ENCODE measurements around the gene STAT5A. TPM values are rescaled to one million over a fixed set of nuclear protein-coding genes. Genes with fewer than 3 reads are reported as not detected.

Gene STAT5A
- total and polyA plus RNA-seq, 12 donors, result 8.2 to 28.5 (median 15.3) TPM

- H3K27me3 ChIP-seq, result no peaks in the 10 kb centered on the region
- peak overlapping the region in 1 of 10 donors; percentile 34 for H3K27ac ChIP-seq
- TF ChIP-seq CTCF (IDR thresholded peaks at IDR 0.05), result no peak
- peaks cover 1 to 95% (median 70%) of the 10 kb centered on the region in 9 donors for H3K36me3 ChIP-seq
- no peaks in the 10 kb centered on the region for H3K9me3 ChIP-seq
- intact Hi-C loops (cut with DNase I), result loop anchor here in 1 of 10 donors (5.0 kb wide), 1 partner anchor 47 kb away; the partner anchor contains the start of gene STAT3
- H3K4me3 ChIP-seq, result no peak overlapping the region
- no peak for DNase-seq
- H3K4me1 ChIP-seq, result peaks cover 0 to 43% (median 10%) of the 10 kb centered on the region in 9 donors
- peak in 1 of 8 donors; percentile 26 for ATAC-seq
These were observed 52.4 kb downstream of the STAT5A start for GRCh38 chr17:42340691-42341127.

GRCh38 chr17:42341568-42341967 lies 53.3 kb downstream of the STAT5A start:
- Histone ChIP-seq H3K4me1 (peaks cover 0 to 50% (median 16%) of the 10 kb centered on the region in 9 donors), H3K36me3 (peaks cover 0 to 95% (median 70%) of the 10 kb centered on the region in 9 donors), H3K9me3 (no peaks in the 10 kb centered on the region), H3K4me3 (no peak overlapping the region), H3K27me3 (no peaks in the 10 kb centered on the region), H3K27ac (peak overlapping the region in 4 of 10 donors; percentile 0 to 45 (median 18))
- ATAC-seq (peak in 3 of 8 donors; percentile 23 to 62 (median 51)), DNase-seq (no peak)
- intact Hi-C loops (cut with DNase I), result loop anchor here in 1 of 10 donors (5.0 kb wide), 1 partner anchor 46 kb away; the partner anchor contains the start of gene STAT3
- 72 to 78% methylated on average over 4 of the region's 4 CpGs for WGBS, 2 donors
- no peak for TF ChIP-seq CTCF (IDR thresholded peaks at IDR 0.05)

- no peak overlapping the region for H3K4me3 ChIP-seq
These were observed 54.1 kb downstream of the STAT5A start for GRCh38 chr17:42342242-42343008.

More at GRCh38 chr17:42342242-42343008, 54.1 kb downstream of the STAT5A start:
- H3K4me1 ChIP-seq, result peaks cover 3 to 52% (median 25%) of the 10 kb centered on the region in 9 donors
- H3K27me3 ChIP-seq, result no peaks in the 10 kb centered on the region
- ATAC-seq (no peak), DNase-seq (no peak)
- peaks cover 0 to 92% (median 62%) of the 10 kb centered on the region in 9 donors for H3K36me3 ChIP-seq
- WGBS, 2 donors, result 91 to 94% methylated on average over 9 of the region's 9 CpGs
- H3K9me3 ChIP-seq, result no peaks in the 10 kb centered on the region
- peak overlapping the region in 3 of 10 donors; percentile 30 to 45 (median 36) for H3K27ac ChIP-seq
- intact Hi-C loops (cut with DNase I), result loop anchor here in 1 of 10 donors (5.0 kb wide), 1 partner anchor 45 kb away; the partner anchor contains the start of gene STAT3
- no peak for TF ChIP-seq CTCF (IDR thresholded peaks at IDR 0.05)
